Activated T-helper 9 cell treated with anti-CD3 and anti-CD28 coated beads, Interleukin-2, amount 50 U/mL, for 16 hours (primary cell): ENCODE data around the gene DUSP9.
"Not testable (repeated sequence)": the region's sequence is repeated elsewhere in the genome, so short reads cannot be mapped to it uniquely, and the experiment has no call there.

Source experiments
- DNase-seq: peaks from one replicate; pipeline ENCODE4 v3.0.0-alpha.2; 2020; ENCODE audit warnings: low read depth

Gene DUSP9

GRCh38 chrX:153672531-153673427 is 25.8 kb downstream of the DUSP9 start:
- DNase-seq: no peak

- no peak for DNase-seq
These were observed 26.6 kb downstream of the DUSP9 start, which contains the start of gene PNCK for GRCh38 chrX:153673428-153674218. Gene PNCK, minus strand, starts transcription at chrX:153673813. Its CDS starts 737 bp downstream, at chrX:153673076.

GRCh38 chrX:153674219-153674851 is 27.3 kb downstream of the DUSP9 start:
- no peak for DNase-seq

- DNase-seq: no peak
These were observed 34.2 kb downstream of the DUSP9 start for GRCh38 chrX:153681175-153681574.

- not testable (repeated sequence) for DNase-seq
These were observed 36.5 kb downstream of the DUSP9 start for GRCh38 chrX:153683486-153683885.

- no peak for DNase-seq
These were observed 37.6 kb downstream of the DUSP9 start for GRCh38 chrX:153684467-153685155.

- no peak for DNase-seq
These were observed 38.1 kb downstream of the DUSP9 start for GRCh38 chrX:153685156-153685536.

GRCh38 chrX:153685751-153686696 is 39.0 kb downstream of the DUSP9 start:
- DNase-seq: no peak

- no peak for DNase-seq
These were observed 39.7 kb downstream of the DUSP9 start for GRCh38 chrX:153686711-153687110.

- no peak for DNase-seq
These were observed 40.4 kb downstream of the DUSP9 start, which contains the start of gene SLC6A8 for GRCh38 chrX:153687121-153688039. Gene SLC6A8, plus strand, starts transcription at chrX:153687926. Its CDS starts 649 bp downstream, at chrX:153688575.

- DNase-seq: no peak
These were observed 41.1 kb downstream of the DUSP9 start for GRCh38 chrX:153688071-153688470.

GRCh38 chrX:153688506-153688905 is 41.5 kb downstream of the DUSP9 start:
- no peak for DNase-seq

- DNase-seq: no peak
These were observed 42.0 kb downstream of the DUSP9 start for GRCh38 chrX:153688911-153689590.

GRCh38 chrX:153689654-153690465 is 42.9 kb downstream of the DUSP9 start:
- no peak for DNase-seq

GRCh38 chrX:153690466-153690865 is 43.5 kb downstream of the DUSP9 start:
- no peak for DNase-seq

GRCh38 chrX:153691032-153691827 is 44.2 kb downstream of the DUSP9 start:
- DNase-seq: not testable (repeated sequence)

GRCh38 chrX:153692003-153692402 is 45.0 kb downstream of the DUSP9 start:
- no peak for DNase-seq
